ENCODE data around the gene ZNF554.

GRCh38 chr19:2820112-2820702 lies 539 bp downstream of the ZNF554 start:
- TF ChIP-seq JUN (IDR thresholded peaks at IDR 0.05; ENCODE audit: borderline replicate concordance, insufficient read depth, insufficient read length, low read depth) (no peak), CTCF (IDR thresholded peaks at IDR 0.05; ENCODE audit: extremely low read depth in 1 of 2, insufficient read depth in 1 of 2, low read depth in 1 of 2, low read length in 2 of 2) (no peak), POLR2A (IDR thresholded peaks at IDR 0.05; ENCODE audit: low read depth, low read length) (no peak), POLR2AphosphoS5 (IDR thresholded peaks at IDR 0.05; ENCODE audit: insufficient read depth, low read depth, low read length) (no peak), EZH2 (IDR thresholded peaks at IDR 0.05; ENCODE audit: borderline replicate concordance, low read depth, low read length, severe bottlenecking) (no peak), MAX (IDR thresholded peaks at IDR 0.05; ENCODE audit: insufficient read depth, insufficient read length) (no peak), MYC (IDR thresholded peaks at IDR 0.05; ENCODE audit: low read depth, low read length) (no peak), FOS (IDR thresholded peaks at IDR 0.05; ENCODE audit: borderline replicate concordance, insufficient read depth, low read length) (no peak)

All from endothelial cell of umbilical vein (primary cell).